LHCN-M2 (cell line): ENCODE measurements around the gene APOA4. TPM values are rescaled to one million over a fixed set of nuclear protein-coding genes. Genes with fewer than 3 reads are reported as not detected.

Experiments
- DNase-seq: peaks from one replicate; pipeline ENCODE4 v3.0.0-alpha.2; 2012; ENCODE audit warnings: low read depth
- polyA plus RNA-seq: library from polyadenylated mRNA; unstranded; fragments of >200 nt; gene quantifications from one replicate; pipeline ENCODE4 v1.2.1, GENCODE V29; 2012; ENCODE audit warnings: missing spikeins
- total RNA-seq: library from RNA; depleted of rRNA; stranded (reverse); fragments of >200 nt; gene quantifications from 2 replicates; pipeline ENCODE4 v1.2.3, GENCODE V29; 2014; rRNA removed

The APOA4 gene
- not detected in 2 replicates for total RNA-seq
- polyA plus RNA-seq = not detected

DNA sequence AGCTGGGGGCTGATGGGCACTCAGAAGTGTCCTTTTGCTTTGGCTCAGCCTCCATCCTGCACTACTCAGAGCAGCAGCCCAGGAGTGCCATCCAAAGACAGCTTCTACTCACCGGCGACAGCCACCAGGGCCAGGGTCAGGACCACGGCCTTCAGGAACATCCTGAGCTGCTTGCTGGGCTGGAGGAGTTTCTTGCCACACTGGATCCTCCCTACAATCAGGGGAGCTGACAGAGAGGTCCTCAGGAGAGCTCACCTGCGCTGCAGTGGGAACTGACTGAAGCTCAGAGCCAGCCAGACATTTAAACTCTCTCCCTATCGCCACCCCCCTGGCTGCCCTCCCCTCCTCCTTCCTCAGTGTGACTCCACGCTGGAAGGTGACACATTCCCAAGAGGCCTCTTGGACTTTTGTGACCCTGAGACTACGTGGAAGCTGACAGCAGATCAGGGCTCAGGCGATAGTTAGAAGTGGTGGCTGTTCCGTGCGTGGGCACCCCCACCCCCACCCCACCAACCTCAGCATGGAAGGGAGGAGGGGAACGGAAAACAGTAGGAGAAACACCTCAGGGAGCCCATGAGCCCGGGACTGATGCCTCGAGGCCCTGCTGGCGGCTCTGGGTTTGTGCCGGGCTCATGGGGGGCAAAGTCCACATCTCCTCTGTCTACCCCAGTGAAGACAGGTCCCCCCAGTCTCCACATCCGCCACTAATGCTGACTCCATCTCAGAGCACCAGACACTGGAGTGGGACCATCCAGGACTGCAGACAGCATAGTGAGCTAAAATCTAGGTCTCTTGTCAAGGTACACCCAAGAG lies at the start of gene APOA4:
APOA4 (minus strand) TSS at position 274 of the 813 bp plus-strand sequence; CDS start at position 161, 113 bp downstream.
- DNase-seq = no peak

DNA sequence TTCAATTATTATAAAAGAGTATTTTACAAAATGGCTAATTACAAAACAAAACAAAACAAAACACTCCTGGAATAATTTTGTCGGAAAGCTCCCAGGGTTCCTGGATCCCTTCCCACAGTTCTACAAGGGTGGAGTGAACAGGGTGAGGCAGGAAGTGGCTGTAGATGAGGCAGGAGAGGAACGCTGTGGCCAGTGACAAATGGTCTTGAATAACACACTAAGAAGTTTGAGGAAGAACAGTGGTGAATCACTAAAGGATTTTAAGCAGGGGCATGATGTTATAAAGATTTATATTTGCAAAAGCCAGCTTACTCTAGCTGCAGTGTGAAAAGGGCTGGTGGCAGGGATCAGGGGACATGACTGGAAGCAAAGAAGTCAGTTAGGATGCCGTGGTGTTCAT lies 48.1 kb upstream of the APOA4 start:
- DNase-seq = peak; percentile 96

DNA sequence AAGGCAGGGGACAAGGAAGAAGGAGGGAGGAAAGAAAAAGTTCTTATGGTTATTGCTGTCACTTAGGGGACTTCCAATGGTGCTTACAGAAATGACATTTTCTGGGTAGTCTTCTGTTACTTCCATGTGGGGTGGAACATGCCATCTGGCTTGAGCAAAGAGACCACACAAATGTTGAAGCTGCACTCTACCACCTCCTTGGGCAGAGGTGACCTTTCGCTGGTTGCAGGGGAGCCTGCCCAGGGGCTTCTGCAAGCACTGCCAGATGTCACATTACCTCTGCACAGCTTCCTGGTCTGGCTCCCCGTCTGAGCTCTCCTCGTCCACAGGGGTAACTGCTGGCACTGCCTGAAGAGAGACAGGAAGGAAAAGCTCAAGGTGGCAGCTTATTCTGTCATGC lies 47.0 kb upstream of the APOA4 start:
- DNase-seq = no peak

DNA sequence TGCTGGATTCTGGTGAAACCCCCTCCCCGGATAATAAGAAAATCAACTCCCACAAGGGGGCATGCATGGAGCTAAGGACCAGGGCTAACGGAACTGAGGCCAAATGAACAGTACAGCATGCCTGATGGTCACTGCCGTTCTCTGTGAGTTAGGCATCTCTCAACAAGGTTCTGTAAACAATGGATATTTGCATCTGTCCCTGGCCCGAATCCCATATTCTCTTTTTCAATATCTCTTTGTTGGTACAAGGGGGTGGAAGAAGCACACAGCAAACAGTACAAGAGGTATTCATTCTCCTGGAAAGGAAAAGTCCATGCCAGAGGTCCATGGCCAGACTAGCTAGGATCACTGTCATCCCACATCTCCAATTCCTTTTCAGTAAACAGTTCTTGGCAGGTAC lies 46.5 kb upstream of the APOA4 start:
- DNase-seq = no peak

DNA sequence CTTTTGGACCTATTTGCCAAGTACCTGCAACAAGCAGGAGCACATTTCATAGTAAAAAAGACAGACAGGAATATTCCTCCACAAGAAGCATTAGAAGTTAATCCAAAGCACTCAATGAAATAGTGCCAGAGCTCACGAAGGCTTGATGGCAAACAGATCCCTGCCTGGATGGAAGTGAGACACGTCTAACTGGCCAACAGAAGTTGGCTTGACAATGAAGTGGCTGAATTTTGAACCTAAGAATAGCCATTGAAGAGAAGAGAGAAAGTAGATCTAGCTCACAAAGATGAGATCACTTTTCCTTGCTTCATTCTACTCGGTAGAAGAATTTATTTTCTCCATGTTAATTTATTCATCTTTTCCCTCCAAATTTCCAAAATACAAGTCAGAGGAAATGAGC lies 45.0 kb upstream of the APOA4 start:
- DNase-seq = no peak

DNA sequence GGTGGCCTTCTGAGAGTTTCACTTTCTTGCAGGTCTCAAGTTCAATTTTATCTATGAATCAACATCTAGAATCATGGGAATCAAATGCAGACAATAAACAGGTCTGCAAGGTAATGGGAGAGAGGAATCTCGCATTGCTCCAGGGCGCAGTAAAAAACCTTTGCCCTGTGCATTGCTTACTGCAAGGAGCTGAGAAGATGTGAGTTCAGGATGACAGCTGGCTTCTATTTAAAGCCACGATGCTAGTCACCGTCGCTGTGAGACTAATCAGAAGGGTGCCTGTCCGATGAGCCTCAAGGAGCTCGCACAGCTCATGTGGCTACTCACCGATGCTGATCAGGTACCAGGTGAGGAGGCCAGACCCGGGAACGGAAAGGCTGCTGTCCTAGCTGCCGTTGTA lies 44.5 kb upstream of the APOA4 start:
- DNase-seq = no peak

DNA sequence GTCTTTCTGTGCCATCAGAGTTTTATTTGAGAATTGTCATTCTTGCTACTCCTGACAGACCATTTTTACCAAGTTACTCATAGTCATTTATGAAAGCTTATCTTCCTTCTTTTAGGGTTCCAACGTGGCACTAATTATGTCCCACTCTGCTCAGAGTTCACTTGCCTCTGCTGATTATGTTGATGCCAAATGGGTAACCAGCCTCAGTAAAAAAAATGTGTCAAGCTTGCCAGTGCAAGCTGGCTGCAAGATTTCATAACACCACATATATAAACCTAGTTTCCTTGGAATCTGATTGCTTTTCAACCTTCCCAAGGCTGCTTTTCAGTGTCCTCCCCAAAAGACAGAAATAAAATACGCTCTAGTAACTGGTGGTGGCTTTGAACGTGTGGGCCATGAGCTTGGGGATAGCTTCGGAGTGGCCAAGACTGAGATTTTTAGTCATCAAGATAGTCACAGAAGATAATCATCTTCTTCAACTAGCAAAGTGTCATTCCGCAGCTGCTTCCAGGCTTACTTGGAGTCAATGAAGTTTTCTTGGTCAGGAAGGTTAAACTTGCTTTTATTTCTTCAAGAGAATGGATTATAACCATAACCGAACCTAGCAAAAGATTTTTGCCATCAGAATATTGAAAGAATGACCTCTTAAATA lies 43.8 kb upstream of the APOA4 start:
- no peak for DNase-seq

DNA sequence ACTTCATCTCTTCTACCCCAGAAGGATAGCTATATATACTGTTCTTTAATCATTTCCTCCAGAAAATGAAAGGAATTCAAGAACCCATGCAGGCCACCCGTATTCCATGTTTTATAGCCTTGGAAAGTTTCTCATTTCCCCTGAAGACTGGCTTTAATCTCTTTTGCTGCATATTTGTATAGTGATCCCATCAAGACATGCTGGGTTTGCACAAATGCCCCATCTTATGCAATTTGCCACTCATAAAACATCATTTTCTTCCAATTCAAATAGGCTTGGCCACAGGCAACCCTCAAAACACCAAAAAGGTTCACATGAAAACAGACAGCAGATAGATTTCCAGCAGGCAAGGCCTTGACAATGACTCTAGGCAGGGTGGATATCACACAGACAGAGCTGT lies 42.6 kb upstream of the APOA4 start:
- no peak for DNase-seq

DNA sequence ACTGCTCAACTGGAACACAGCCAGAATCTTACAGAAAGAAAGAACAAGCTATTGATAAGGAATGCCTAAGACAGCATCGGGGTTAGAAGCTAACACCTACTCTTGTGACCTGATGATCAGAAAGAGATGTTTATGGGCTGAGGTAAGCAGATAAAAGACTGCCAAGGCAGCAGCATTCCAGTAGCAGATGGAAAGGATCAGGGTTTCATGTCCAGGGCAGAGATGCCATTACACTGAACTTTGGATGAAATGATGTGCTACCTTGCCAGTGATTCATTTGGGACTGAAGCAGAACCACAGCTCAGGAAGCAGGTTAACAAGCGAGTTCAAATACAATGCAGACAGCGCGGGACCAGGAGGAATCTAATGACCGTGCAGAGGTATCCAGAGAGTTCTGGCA lies 41.4 kb upstream of the APOA4 start:
- no peak for DNase-seq

DNA sequence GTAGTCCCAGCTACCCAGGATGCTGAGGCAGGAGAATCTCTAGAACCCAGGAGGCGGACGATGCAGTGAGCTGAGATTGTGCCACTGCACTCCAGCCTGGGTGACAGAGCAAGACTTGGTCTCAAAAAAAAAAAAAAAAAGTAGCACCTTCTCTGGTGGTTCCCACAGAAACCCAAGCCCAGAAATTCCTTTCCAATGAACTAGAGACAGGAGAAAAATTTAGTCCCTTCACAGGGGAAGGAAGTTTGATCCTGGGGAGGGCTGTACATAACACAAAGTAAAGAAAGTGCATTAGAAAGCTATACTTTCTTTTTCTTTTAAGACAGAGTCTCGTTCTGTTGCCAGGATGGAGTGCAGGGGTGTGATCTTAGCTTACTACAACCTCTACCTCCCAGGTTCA lies 39.8 kb upstream of the APOA4 start:
- DNase-seq = no peak

DNA sequence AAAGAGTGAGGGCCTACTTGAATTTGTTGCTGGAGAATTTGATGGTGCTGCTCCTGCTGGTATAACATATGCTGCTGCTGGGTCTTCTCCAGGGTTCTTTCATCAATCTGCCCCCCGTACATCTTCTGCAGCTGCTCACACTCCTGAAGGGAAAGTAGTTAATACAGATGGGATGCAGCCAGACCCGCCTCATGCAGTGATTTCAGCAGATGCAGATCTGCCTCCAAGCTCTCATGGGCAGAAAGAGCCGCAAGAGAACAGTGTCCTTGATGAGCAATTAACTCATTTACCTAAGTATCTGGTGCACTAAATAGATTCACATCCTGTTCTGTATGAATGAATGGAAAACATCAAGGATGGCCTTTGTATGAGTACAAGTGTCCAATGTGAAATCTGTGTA lies 39.1 kb upstream of the APOA4 start:
- no peak for DNase-seq

DNA sequence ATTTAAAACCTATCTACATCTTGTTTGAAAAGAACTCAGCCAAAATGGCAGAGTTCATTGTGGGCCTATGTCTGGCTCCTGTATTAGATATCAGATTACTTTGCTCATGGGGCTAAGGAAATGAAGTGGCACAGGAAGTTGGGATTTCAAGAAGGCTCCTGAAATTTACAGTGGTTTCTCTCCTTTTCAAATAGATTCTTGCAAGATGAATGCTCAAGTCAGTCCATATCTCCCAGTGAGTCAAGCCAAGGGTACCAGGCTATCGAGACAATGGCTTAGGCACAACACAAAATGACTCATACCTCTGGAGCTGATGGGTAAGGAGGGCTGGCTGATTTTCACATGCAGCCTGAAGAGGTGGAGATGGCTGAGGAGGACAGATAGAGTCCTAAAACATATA lies 38.4 kb upstream of the APOA4 start:
- DNase-seq = peak; percentile 85

DNA sequence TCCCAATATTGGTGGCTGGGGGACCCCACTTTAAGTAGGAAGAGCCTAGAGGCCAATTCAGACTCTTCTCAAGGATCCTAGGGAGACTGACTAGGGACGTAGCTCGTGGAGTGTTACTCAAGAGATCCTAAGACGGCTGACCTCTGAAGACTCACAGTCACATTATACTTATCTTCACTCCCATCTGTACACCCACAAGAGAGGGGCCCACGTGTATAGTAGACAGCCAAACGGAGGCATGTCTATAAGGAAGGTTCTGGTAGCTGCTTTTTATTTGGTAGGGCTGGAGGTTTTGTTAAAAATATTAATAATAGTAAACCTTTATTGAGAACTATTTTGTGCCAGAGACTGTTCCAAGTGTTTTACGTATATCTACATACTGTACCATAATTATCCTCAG lies 37.2 kb upstream of the APOA4 start:
- no peak for DNase-seq

DNA sequence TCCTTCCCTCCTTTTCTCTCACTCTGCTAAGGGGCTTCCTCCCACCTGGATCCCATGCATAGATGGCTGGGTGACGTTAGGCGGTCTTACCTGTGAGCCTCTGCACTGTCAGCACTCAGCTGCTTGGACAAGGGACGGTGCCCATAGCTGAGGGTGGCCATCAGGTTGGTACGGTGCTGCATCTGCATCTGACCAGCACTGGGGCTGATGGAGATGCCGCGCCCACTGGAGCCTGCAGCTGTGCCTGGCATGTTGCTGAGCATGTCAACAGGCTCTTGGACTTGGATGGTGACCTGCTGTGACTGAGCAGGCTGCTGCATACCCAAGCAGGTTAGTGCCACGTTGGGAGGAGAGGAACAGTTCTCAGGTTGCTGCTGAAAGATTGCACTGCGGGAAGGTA lies 36.1 kb upstream of the APOA4 start:
- DNase-seq = no peak

DNA sequence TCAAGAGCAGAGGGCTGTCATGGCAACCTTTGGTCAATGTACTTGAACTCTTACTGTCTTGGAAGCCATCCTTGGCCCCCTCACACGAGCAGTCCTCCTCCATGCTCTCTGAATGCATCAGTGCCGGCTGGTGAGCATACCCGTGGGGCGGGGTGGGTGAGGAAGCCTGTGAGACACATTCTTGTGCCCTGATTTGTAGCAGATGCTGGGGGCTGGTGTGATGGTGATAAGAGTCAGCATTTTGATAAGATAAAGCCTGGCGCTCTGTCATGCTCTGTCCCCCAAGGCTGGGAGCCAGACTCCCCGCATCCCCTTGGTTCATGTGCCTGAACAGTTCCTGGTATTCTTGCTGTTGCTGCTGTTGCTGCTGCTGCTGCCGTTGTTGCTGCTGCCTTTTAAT lies 34.8 kb upstream of the APOA4 start:
- DNase-seq = no peak

DNA sequence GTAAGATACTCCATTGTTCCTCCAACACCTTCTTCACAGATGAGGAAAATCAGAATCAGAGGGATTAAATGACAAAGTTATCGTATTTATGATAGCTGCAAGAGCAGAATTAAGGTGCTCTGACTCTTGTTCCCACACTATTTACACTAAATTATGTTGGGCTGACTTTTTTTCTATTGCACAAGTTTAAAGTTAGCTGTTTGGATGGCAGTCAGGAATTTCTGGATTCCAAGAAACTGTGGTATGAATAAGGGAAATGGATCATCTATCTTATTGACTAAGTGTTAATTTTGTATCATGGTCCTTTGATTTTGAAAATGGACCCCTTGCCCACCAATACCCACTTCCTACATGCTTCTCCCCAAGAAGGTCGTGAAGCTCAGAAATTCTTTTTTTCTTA lies 34.2 kb upstream of the APOA4 start:
- no peak for DNase-seq

DNA sequence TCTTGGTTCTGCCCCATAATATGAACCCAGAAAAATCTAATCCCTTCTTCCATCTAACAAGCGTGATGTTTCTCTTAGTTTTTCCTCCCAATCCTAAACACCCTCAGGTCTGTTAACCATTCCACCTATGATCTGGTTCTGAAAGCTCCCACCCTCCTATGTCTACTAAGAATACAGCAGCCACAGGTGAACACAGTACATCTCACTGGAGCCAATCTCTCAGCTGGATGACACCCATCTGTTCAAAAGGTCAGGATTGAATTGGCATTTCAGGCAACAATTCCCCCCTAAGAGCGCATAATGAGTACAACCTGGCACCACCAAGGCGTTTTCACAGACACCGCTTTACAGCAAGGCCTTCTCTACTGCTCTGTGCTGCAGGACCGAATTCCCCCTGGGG lies 33.3 kb upstream of the APOA4 start:
- DNase-seq = no peak

DNA sequence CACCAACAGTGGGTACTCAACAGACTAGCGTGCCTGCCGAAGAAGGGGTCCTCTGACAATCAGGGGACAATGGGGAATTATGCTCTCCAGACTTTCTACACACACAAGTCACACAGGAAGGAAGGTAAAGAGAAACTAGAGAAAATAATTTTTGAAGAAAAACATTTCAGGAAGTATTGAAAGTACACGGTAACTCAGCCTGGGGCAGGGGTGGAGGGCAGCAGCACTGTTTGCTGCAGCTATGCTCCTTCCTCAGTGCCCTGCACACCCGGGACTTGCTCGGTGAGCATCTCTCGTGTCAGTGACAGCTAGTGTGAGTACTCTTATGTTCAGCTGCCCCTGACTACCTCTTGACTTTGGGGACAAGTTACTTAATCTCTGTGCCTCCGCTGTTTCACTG lies 32.3 kb upstream of the APOA4 start:
- DNase-seq = no peak

DNA sequence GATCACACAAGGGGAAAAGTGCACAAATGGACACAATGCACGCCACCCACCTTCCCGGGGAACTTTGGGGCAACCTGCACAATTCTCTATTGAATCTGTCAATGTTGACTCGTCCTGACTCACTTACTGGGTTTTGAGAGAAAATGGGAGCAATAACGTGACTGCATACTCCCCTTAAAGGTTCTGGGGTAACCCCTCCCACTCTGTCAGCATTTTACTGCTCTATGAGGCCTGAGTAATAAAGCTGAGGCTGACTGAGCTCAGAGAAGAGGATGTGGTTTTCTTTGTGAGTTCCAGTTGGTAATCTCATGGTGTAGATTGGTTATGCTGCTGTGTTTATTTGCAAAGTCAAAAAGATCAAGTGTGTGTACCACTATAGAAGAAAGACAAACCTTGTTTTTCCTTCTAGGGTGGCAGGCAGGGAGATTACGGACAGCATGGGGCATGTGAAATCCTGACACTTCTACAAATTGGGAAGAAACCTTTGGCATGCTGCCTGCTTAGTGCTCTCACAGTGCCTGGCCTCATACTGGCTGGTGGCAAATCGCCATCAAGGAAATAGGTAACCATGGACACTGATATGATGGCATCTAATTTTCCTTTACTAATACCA lies 30.5 kb upstream of the APOA4 start:
- peak; percentile 97 for DNase-seq

DNA sequence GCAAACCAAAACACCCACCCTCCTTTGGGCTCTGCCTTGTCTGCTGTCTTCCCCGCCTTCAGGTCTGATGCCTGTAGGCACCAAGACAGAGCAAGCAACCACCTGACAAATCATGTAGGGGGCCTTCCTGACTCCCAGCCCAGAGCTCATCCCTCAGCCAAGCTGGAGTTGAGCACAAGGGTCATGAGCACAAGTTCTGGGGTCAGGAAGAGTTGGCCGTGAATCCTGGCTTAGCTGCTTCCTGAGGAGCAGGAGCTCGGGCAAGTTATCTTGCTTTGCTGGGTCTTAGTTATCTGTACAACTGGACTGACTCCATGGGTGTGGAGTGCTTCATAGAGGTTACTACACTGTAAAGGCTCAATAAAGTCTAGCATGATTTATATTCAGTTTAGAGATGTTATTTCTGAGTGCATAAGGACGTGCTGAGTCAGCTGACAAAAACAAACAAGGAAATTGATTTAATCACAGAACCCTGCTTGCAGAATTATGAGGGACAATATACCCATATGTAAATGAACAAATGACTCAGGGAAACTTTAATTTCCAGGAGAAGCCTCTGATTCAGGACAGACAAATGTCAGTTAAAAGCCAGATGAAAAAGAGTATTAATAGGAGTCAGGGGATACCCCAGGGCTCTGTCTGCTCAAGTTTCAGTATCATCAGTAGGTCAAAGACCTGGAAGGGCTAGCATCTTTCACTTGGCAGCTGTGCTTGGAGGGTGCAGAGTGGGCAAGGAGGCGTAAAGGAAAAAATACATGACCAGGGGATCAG lies 29.3 kb upstream of the APOA4 start:
- DNase-seq = peak; percentile 32

DNA sequence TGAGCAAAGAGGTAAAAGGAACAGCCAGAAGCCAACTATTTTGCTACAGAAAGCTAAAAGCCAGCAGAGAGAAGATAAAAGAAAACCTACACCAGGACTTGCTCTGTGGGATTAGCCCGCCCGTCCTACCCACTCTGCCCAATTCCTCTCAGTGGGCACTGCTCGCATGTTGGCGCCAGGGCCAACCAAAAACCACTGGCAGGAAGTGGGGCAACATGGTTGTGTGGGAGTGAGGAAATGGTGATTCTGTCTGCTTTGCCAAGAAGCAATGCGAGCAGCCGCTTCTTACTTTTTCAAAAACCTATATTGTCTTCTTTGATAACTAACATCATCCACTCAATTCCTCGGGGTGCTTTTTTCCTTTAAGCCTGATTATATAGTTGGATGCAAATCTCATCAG lies 28.5 kb upstream of the APOA4 start:
- no peak for DNase-seq

DNA sequence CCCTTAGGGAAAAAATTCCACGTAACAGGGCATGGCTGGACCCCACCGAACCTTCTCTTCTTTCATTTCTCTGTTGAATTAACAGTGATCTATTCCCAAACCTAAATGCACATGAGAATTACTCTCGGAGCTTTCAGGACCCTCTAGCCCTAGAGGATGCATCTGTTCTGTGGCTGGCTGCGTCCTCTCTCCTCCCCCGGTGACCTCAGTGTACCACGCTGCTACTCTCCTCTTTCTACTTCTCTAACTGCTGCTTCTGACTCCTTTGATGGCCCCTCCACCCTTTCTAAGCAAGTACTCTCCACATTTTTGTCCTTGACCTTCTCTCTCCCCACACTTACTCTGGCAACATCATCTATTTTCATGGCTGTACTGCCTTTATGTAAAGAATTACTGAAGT lies 26.4 kb upstream of the APOA4 start:
- no peak for DNase-seq
